SK-N-SH (cell line): Measurements from ENCODE around the gene LPP.

ENCODE experiments used
- CHD2 ChIP-seq: fragments of 150-350 bp; IDR thresholded peaks from 2 replicates; pipeline ENCODE4 v1.6.1; 2018; ENCODE audit warnings: low read length; ENCODE audit not compliant: partially characterized antibody
- FOXM1 ChIP-seq: IDR thresholded peaks from 2 replicates; pipeline ENCODE4 v1.4.0; 2012; ENCODE audit warnings: low read depth, mild to moderate bottlenecking
- POLR2AphosphoS5 ChIP-seq: IDR thresholded peaks from 2 replicates; pipeline ENCODE4 v1.6.1; 2012; ENCODE audit warnings: low read depth, low read length
- RFX5 ChIP-seq: IDR thresholded peaks from 2 replicates; pipeline ENCODE4 v1.6.1; 2012; ENCODE audit warnings: mild to moderate bottlenecking, improper control_type of control experiment, low read length
- RXRA ChIP-seq: IDR thresholded peaks from 2 replicates; pipeline ENCODE4 v1.4.0; 2012; ENCODE audit warnings: low read depth, mild to moderate bottlenecking, borderline replicate concordance
- SIN3A ChIP-seq: IDR thresholded peaks from 2 replicates; pipeline ENCODE4 v1.6.1; 2012; ENCODE audit warnings: low read depth, mild to moderate bottlenecking, low read length, moderate library complexity, borderline replicate concordance
- TF ChIP-seq, protein P1 (sequence below): IDR thresholded peaks from 2 replicates; pipeline ENCODE4 v1.6.1; 2012; ENCODE audit warnings: mild to moderate bottlenecking, low read depth, low read length, moderate library complexity
- TF ChIP-seq, protein P2 (sequence below): fragments of 200-600 bp; sonication (generic); IDR thresholded peaks from 2 replicates; pipeline ENCODE4 v1.6.1; 2017; ENCODE audit warnings: antibody characterized with exemption, mild to moderate bottlenecking, moderate library complexity
- TF ChIP-seq, protein P3 (sequence below): IDR thresholded peaks from 2 replicates; pipeline ENCODE4; 2012
- TF ChIP-seq, protein P4 (sequence below): IDR thresholded peaks from 2 replicates; pipeline ENCODE4 v1.4.0; 2012; ENCODE audit warnings: low read depth

DNA sequence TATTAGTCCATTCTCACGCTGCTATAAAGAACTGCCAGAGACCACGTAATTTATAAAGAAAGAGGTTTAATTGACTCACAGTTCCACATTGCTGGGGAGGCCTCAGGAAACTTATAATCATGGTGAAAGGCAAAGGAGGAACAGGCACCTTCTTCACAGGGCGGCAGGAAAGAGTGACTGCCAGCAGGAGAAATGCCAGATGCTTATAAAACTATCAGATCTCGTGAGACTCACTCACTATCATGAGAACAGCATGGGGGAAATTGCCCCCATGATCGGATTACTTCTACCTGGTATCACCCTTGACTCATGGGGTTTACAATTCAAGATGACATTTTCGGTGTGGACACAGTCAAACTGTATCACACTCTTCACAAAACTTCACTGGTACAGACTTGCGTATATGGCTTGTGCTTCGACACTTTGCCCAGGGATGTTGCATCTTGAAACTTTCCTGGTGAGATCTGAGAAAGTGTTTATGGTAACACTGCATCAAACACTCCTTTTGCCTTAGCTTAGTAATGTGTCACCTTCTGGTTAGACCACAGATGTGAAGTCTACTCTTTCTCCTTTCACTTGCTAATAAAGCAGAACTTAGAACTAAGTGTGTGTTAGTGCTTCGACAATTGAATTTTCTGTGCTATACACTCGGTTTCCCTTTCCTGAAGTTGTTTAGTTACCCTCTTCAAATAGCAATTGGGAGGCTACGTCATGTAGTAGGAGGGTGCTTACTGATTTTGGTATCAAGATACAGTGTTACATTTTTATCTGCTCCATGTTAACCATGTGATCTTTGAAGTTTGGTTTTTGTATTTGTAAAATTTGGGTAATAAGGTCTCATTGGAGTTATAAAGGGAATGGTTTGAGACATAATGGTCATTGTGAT, 185.7 kb downstream of the LPP start:
- TF ChIP-seq, protein P1, sequence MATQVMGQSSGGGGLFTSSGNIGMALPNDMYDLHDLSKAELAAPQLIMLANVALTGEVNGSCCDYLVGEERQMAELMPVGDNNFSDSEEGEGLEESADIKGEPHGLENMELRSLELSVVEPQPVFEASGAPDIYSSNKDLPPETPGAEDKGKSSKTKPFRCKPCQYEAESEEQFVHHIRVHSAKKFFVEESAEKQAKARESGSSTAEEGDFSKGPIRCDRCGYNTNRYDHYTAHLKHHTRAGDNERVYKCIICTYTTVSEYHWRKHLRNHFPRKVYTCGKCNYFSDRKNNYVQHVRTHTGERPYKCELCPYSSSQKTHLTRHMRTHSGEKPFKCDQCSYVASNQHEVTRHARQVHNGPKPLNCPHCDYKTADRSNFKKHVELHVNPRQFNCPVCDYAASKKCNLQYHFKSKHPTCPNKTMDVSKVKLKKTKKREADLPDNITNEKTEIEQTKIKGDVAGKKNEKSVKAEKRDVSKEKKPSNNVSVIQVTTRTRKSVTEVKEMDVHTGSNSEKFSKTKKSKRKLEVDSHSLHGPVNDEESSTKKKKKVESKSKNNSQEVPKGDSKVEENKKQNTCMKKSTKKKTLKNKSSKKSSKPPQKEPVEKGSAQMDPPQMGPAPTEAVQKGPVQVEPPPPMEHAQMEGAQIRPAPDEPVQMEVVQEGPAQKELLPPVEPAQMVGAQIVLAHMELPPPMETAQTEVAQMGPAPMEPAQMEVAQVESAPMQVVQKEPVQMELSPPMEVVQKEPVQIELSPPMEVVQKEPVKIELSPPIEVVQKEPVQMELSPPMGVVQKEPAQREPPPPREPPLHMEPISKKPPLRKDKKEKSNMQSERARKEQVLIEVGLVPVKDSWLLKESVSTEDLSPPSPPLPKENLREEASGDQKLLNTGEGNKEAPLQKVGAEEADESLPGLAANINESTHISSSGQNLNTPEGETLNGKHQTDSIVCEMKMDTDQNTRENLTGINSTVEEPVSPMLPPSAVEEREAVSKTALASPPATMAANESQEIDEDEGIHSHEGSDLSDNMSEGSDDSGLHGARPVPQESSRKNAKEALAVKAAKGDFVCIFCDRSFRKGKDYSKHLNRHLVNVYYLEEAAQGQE = no peak
- TF ChIP-seq, protein P2, sequence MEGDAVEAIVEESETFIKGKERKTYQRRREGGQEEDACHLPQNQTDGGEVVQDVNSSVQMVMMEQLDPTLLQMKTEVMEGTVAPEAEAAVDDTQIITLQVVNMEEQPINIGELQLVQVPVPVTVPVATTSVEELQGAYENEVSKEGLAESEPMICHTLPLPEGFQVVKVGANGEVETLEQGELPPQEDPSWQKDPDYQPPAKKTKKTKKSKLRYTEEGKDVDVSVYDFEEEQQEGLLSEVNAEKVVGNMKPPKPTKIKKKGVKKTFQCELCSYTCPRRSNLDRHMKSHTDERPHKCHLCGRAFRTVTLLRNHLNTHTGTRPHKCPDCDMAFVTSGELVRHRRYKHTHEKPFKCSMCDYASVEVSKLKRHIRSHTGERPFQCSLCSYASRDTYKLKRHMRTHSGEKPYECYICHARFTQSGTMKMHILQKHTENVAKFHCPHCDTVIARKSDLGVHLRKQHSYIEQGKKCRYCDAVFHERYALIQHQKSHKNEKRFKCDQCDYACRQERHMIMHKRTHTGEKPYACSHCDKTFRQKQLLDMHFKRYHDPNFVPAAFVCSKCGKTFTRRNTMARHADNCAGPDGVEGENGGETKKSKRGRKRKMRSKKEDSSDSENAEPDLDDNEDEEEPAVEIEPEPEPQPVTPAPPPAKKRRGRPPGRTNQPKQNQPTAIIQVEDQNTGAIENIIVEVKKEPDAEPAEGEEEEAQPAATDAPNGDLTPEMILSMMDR = no peak
- no peak for TF ChIP-seq RXRA
- no peak for TF ChIP-seq FOXM1
- no peak for TF ChIP-seq SIN3A
- TF ChIP-seq RFX5 = no peak
- TF ChIP-seq POLR2AphosphoS5 = no peak
- TF ChIP-seq, protein P3, sequence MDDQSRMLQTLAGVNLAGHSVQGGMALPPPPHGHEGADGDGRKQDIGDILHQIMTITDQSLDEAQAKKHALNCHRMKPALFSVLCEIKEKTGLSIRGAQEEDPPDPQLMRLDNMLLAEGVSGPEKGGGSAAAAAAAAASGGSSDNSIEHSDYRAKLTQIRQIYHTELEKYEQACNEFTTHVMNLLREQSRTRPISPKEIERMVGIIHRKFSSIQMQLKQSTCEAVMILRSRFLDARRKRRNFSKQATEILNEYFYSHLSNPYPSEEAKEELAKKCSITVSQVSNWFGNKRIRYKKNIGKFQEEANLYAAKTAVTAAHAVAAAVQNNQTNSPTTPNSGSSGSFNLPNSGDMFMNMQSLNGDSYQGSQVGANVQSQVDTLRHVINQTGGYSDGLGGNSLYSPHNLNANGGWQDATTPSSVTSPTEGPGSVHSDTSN = no peak
- TF ChIP-seq, protein P4, sequence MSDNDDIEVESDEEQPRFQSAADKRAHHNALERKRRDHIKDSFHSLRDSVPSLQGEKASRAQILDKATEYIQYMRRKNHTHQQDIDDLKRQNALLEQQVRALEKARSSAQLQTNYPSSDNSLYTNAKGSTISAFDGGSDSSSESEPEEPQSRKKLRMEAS = no peak
- TF ChIP-seq CHD2 = no peak
